NCI-H1694 (cell line): Measurements from ENCODE around the gene RFFL.
"Not testable (repeated sequence)": the region's sequence is repeated elsewhere in the genome, so short reads cannot be mapped to it uniquely, and the experiment has no call there.

Source experiments
- DNase-seq: peaks from one replicate; lab custom pipeline; 2025; lab: John Stamatoyannopoulos, UW

RFFL gene

DNA sequence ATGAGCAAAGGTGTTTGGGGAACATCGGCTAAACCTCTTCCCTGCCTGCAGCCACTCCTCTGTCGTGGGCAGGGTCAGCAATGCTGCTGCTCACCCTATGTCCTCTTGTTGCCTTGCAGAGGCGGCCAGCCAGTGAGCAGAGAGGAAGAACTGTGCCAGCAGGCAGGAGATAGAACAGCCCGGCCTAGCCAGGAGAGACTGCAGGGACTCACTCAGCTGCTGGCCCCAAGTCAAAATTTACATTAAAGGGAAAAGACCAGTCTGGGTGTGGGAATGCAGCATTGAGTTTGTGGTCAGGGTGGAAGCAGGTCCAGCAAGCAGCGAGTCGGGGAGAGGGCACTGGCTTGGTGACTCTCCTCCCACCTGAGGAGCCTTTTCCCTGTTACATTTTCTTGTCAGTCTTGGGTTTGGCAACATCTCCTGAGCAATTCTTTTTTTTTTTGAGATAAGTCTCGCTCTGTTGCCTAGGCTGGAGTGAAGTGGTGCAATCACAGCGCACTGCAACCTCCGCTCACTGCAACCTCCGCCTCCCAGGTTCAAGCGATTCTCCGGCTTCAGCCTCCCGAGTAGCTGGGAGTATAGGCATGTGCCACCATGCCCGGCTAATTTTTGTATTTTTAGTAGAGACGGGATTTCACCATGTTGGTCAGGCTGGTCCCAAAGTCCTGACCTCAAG, 60.5 kb downstream of the RFFL start:
- no peak for DNase-seq

DNA sequence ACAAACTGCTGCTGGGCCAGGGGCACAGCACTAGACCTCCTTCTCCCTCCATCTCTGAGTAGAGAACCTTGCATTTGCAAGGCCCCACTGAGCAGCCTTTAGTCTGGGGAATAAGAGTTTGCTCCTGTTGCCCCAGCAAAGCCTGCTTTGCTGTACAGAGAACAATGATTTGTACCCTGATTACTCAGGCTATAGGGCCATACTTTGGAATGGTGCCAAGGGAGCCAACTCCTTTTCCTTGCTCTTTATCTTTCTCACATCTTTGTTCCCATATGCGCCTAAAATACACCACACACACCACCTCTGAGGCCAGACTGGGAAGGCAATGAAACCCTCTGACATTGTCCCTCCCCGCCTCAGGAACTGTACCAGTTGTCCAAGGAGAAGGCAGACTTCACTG, 62.0 kb downstream of the RFFL start:
- no peak for DNase-seq

DNA sequence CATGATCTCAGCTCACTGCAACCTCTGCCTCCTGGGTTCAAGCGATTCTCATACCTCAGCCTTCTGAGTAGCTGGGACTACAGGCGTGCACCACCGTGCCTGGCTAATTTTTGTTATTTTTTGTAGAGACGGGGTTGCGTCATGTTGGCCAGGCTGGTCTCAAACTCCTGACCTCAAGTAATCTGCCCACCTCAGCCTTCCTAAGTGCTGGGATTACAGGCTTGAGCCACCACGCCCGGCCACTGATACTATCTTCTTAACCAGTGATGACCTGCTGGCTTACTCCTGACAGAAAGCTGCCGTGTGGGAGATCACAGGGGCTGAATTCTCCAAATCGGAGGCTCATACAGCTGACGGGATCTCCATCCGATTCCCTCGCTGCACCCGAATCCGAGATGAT, 62.5 kb downstream of the RFFL start:
- DNase-seq: not testable (repeated sequence)

DNA sequence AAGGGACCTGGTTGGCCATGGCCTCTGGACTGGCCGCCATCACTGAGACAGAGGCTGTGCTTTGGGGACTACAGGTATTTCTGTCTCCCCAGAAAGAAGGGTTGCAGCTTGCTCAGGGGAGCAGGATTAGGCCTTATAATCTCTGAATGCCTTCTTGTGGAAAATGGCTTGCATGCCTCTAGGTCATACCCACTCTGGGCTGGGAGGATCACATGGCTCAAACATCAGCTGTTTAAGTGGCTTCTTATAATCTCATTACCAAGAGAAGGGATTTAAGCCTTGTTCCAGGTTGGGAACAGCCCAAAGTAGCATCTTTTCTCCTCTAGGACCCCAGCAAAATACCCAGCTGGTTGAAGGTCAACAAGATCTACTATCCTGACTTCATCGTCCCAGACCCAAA, 64.1 kb downstream of the RFFL start:
- DNase-seq: no peak

DNA sequence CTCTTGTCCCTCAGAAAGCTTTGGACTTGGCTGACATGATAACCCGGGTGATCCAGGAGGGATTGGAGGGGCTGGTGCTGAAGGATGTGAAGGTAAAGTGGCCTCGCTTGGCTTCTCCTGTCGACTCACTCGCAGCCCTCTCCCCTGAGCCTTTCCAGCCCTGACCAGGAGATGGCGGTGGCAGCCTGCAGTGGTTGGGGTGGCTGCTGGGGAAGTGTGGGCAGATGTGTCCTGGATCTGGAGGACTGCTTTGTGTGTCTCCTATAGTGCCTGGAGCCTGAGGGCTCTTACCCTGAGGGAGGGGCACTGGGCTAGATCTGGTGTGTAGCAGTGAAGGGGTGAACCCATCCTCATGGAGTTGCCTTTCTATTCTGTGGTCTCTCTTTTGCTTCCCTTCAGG, 65.3 kb downstream of the RFFL start:
- DNase-seq: peak; percentile 36

DNA sequence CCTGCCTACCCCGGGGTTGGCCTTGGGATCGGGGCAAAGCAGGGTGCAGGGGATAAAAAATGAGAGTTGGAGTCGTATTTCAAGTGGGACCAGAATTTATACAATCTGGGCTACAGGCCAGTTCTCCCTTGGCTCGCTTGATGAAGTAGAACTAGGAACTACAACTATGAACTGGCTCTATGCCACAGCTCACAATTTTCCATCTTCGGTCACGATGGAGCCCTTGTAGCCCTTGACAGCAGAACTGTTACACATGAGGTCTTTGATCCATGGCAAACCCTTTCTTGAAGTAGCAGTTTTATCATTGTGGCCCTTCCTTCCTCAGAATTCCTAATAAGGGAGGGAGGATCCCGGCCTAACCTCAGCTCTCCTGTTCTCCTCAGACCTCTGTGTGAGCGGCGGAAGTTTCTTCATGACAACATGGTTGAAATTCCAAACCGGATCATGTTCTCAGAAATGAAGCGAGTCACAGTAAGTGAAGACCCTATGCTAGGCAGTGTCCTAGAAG, 66.1 kb downstream of the RFFL start:
- DNase-seq: peak; percentile 31

DNA sequence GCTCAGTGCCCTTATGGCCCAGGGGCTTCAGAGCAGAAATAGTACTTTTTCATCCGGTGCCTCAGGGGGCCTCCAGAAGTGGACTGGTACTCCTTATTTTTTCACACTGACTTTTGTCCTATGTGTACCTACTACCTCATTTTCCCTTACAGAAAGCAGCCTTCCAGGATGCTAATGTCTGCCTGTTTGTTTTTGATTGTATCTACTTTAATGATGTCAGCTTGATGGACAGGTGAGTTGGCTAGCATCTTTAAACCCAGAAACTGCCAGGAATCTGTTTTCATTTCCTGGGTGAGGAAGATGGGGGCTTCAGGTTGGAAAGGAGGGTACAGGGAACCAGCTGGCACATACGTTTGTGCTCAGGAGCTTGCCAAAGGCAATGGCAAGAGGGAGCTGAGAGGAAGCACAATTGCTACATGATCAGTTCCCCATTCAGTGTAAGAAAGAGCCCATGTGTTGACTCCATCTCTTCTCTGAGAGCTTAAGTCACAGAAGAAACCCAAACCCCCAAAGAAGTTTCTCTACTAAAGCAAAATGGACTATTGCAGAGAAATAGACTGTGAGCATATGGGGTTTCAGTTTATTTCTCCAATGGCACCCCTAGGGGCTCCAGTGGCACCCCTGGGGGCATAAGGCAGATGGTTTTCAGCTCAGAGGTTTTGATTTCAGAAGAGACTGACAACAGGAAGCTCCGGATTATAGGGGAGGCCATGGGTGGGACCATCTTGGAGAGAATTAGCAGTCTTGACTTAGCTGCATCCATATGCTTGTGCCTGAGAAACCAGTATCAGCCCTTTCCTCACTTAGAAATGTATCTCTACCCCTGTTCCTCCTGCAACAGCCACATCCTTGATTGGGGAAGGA, 66.9 kb downstream of the RFFL start:
- DNase-seq: no peak

GRCh38 chr17:34993031-34993430, 70.5 kb downstream of the RFFL start:
- no peak for DNase-seq

- DNase-seq: no peak
Measured at GRCh38 chr17:34991606-34992005, 71.9 kb downstream of the RFFL start.

DNA sequence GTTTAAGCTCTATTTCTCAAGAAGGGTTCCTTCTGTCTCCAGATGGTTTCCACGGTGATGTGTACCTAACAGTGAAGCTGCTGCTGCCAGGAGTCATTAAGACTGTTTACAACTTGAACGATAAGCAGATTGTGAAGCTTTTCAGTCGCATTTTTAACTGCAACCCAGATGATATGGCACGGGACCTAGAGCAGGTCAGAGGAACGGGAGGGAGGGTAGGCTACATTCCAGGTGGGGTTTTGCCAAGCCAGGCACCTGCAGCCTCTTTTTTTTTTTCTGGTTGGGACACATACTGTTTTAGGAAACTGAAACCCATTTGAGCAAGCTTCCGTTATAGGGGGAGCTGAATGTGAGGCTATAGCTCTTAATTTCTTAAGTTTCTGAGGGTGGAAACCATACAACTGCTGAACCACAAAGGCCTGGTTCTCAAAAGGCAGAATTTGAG, 72.6 kb downstream of the RFFL start:
- DNase-seq: no peak

DNA sequence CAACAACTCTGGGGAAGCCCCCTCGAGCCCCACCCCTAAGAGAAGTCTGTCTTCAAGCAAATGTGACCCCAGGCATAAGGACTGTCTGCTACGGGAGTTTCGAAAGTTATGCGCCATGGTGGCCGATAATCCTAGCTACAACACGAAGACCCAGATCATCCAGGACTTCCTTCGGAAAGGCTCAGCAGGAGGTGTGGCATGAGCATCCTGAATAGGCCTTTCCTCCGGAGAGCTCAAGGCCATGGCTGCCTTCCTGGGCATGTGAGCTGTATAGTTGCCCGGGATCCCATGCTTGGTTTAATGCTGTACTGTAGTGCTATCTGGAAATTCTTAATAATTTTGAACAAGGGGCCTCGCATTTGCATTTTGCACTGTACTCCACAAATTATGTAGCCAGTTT, 74.0 kb downstream of the RFFL start:
- no peak for DNase-seq

DNA sequence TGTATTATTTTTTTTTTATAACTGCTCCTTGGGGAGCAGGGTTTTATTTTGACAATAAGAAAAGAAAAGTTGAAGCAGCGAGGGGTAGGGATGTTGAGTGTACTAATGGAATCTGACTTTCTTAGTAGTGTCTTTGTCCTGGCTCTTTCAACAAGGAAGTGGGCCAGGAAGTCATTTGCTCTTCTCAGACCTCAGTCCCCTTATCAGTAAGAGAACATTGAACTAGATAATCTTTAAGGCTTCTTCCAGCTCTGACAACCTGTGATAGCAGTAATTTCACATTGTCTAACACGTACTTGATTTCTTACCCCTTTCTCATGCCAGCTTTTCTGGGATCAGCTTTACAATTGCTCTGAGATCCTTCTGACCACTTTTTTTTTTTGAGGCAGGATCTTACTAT, 74.9 kb downstream of the RFFL start:
- no peak for DNase-seq

DNA sequence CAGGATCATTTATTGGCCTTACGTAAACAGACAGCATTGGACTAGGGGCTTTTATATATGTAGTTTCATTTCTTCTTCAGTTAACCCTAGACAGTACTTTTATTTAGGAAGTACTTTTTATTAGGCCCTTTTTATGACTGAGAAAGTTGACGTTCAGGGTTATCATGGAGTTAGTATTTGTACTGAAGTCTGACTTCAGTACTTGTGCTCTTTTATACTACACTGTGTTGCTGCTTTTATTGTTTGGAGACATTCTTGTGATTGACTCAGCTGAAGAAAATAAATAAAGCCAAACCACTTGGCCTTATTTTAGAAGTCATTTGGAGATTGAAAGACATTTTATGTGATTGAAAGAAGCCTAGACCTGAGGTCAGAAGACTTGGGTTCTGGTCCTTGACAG, 76.3 kb downstream of the RFFL start:
- DNase-seq: no peak

- no peak for DNase-seq
Measured at GRCh38 chr17:34981538-34982241, 81.8 kb downstream of the RFFL start.

GRCh38 chr17:34980681-34981537, 82.6 kb downstream of the RFFL start:
- DNase-seq: peak; percentile 40

GRCh38 chr17:34980353-34980680, 83.2 kb downstream of the RFFL start, which contains the start of gene LIG3:
LIG3 (plus strand) TSS chr17:34980512; CDS start chr17:34983006, 2,494 bp downstream.
- peak; percentile 84 for DNase-seq

- DNase-seq: no peak
Measured at GRCh38 chr17:34979650-34980352, 83.7 kb downstream of the RFFL start.

GRCh38 chr17:34979153-34979552, 84.4 kb downstream of the RFFL start:
- DNase-seq: no peak

DNA sequence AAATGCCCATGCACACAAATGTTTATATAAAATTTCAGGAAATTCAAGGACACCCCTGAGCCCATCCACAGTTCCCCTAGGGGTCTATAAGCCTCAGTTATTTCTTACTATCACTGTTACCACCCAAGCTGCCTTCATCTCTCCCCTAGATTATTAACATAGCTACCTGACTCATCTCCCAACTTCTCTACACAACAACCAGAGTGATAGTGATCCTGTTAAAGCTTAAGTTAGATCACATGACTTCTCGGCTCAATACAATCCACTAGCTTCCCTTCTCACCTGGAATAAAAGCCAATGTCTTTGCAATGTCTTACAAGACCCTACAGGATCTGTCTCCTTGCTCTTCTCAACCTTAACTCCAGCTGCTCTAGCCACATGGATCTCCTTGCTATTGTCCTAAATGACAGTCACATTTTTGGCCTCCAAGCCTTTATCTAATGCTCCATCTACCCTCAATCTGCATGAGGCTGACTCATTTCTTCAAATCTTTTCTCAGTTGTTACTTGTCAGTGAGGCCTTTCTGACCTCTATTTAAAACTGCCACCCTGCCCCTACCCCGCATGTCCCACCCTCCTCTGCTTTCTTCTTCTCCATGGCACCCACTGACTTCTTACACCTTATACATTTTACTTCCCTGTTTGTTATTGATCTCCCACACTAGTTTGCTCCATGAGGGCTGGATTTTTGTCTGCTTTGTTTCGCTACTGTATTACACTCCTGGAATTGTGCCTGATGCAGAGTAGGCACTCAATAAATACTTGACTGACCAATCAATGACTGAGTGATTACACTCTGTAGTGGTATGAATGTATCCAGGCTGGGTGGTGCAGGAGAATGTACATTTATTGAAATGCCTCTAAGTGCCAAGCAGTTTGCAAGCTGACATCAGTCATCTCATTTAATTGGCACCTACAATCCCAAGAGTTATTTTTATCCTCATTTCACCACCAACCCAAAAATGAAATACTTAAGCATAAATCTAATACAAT, 88.4 kb downstream of the RFFL start:
- DNase-seq: no peak

GRCh38 chr17:34974179-34974578, 89.3 kb downstream of the RFFL start:
- no peak for DNase-seq
